Endothelial cell of umbilical vein (primary cell): ENCODE results near the gene CCDC39. TPM values are rescaled to one million over a fixed set of nuclear protein-coding genes. Genes with fewer than 3 reads are reported as not detected.

ENCODE experiments used
- BruUV-seq: library from RNA; stranded (reverse); fragments of 400-500 nt; replicated peaks from 2 replicates; lab custom pipeline; 2021; lab: Mats Ljungman, UMichigan
- CTCF ChIA-PET: fragments of 300-600, 350-600 bp; sonication (Branson Sonifier 250); formaldehyde crosslinking; loops from one replicate; lab custom pipeline; 2021; ENCODE audit warnings: antibody characterized with exemption, inconsistent platforms; lab: Charles Lee
- POLR2A ChIA-PET: fragments of 300-600, 350-600 bp; sonication (Branson Sonifier 250); formaldehyde crosslinking; loops from one replicate; lab custom pipeline; 2021; ENCODE audit warnings: antibody characterized with exemption, inconsistent platforms; lab: Charles Lee
- DNase-seq: peaks from one replicate; pipeline ENCODE4 v3.0.0-alpha.2; 2011; ENCODE audit warnings: low read depth, low spot score
- FAIRE-seq: peaks from 2 replicates; lab custom pipeline; 2011; peaks lifted over from hg19 to GRCh38; lab: Jason Lieb, UNC
- H2AFZ ChIP-seq: 2 replicates; pipeline ENCODE4 v1.6.0; 2012; ENCODE audit warnings: low read depth, low read length, control low read depth, inconsistent platforms
- H3K27ac ChIP-seq: 2 replicates; pipeline ENCODE4 v1.5.1; 2011; ENCODE audit warnings: low read depth, mild to moderate bottlenecking, control low read depth, low read length, moderate library complexity; ENCODE audit not compliant: insufficient read depth
- H3K27me3 ChIP-seq, 2 experiments: 2 replicates each; pipeline versions ENCODE4 v1.6.0 to v1.6.1; 2011; ENCODE audit warnings: low read length in 2 of 2, mixed read lengths in 1 of 2; ENCODE audit not compliant: control insufficient read depth in 2 of 2, insufficient read depth in 2 of 2
- H3K36me3 ChIP-seq, 2 experiments: 2 replicates in 1 of 2; 3 replicates in 1 of 2; pipeline ENCODE4 v1.5.1; 2011; ENCODE audit warnings: low read length in 2 of 2, mild to moderate bottlenecking in 1 of 2, moderate library complexity in 1 of 2; ENCODE audit not compliant: control insufficient read depth in 2 of 2, insufficient read depth in 2 of 2; ENCODE audit errors: extremely low read depth in 1 of 2
- H3K4me1 ChIP-seq: 3 replicates; pipeline ENCODE4 v1.5.1; 2011; ENCODE audit warnings: mild to moderate bottlenecking, low read length; ENCODE audit not compliant: control insufficient read depth, insufficient read depth; ENCODE audit errors: extremely low read depth
- H3K4me2 ChIP-seq: 2 replicates; pipeline ENCODE4 v1.6.1; 2011; ENCODE audit warnings: low read length, control low read depth, mixed read lengths; ENCODE audit not compliant: insufficient read depth
- H3K4me3 ChIP-seq, 3 experiments: fragments of 200-600 bp in 1 of 3; sonication (generic), shearing (Covaris generic) in 1 of 3; replicated peaks in 1 of 3; 2 replicates each; pipeline ENCODE4 v1.5.1; 2011 to 2016; ENCODE audit warnings: control low read depth in 3 of 3, low read length in 3 of 3, mild to moderate bottlenecking in 2 of 3, inconsistent platforms in 1 of 3, low read depth in 1 of 3, moderate library complexity in 1 of 3; ENCODE audit not compliant: insufficient read depth in 1 of 3
- H3K79me2 ChIP-seq: 2 replicates; pipeline ENCODE4 v1.6.0; 2012; ENCODE audit warnings: low read length, inconsistent platforms; ENCODE audit not compliant: control insufficient read depth, insufficient read depth
- H3K9ac ChIP-seq: replicated peaks from 2 replicates; pipeline ENCODE3; 2011; ENCODE audit warnings: low read length, control low read depth; ENCODE audit not compliant: insufficient read depth; ENCODE audit errors: extremely low read depth
- H3K9me1 ChIP-seq: replicated peaks from 3 replicates; pipeline ENCODE4 v1.6.0; 2011; ENCODE audit warnings: mild to moderate bottlenecking, low read length; ENCODE audit not compliant: control insufficient read depth, insufficient read depth; ENCODE audit errors: extremely low read depth
- H3K9me3 ChIP-seq: replicated peaks from 2 replicates; pipeline ENCODE4 v1.5.1; 2012; ENCODE audit warnings: low read length, inconsistent platforms; ENCODE audit not compliant: control insufficient read depth, insufficient read depth
- H4K20me1 ChIP-seq: replicated peaks from 2 replicates; pipeline ENCODE3; 2011; ENCODE audit warnings: mild to moderate bottlenecking, low read length; ENCODE audit not compliant: control insufficient read depth, insufficient read depth; ENCODE audit errors: extremely low read depth
- EZH2 ChIP-seq: IDR thresholded peaks from 2 replicates; pipeline ENCODE4 v1.6.1; 2012; ENCODE audit warnings: borderline replicate concordance, low read depth, mild to moderate bottlenecking, moderate library complexity, low read length, inconsistent platforms; ENCODE audit not compliant: severe bottlenecking
- FOS ChIP-seq: IDR thresholded peaks from 2 replicates; pipeline ENCODE4 v1.6.1; 2011; ENCODE audit warnings: mild to moderate bottlenecking, low read length, moderate library complexity, borderline replicate concordance; ENCODE audit not compliant: insufficient read depth
- GATA2 ChIP-seq: IDR thresholded peaks from 2 replicates; pipeline ENCODE4 v1.7.0; 2011; ENCODE audit warnings: low read depth, mild to moderate bottlenecking, moderate library complexity, mixed read lengths, low read length; ENCODE audit not compliant: insufficient read length, insufficient read depth
- JUN ChIP-seq: IDR thresholded peaks from 2 replicates; pipeline ENCODE4 v1.6.1; 2011; ENCODE audit warnings: borderline replicate concordance, low read depth; ENCODE audit not compliant: insufficient read length, insufficient read depth
- MYC ChIP-seq: IDR thresholded peaks from one replicate; pipeline ENCODE4 v1.6.1; 2011; ENCODE audit warnings: mild to moderate bottlenecking, low read depth, low read length
- POLR2A ChIP-seq: IDR thresholded peaks from 2 replicates; pipeline ENCODE4 v1.6.1; 2012; ENCODE audit warnings: low read depth, mild to moderate bottlenecking, control low read depth, low read length
- POLR2AphosphoS5 ChIP-seq: IDR thresholded peaks from 2 replicates; pipeline ENCODE4 v1.6.1; 2012; ENCODE audit warnings: low read depth, mild to moderate bottlenecking, control low read depth, low read length, moderate library complexity; ENCODE audit not compliant: insufficient read depth
- dilution Hi-C: fragments of 300-500 bp; cut with MboI; formaldehyde crosslinking; loops from one replicate; pipeline ENCODE4 v1.15.0; 2019; ENCODE audit warnings: low sequenced_read_pairs; ENCODE audit not compliant: extremely low pct_ligation_motif_present
- intact Hi-C: fragments of 100-400 bp; cut with micrococcal nuclease; formaldehyde crosslinking; loops from one replicate; pipeline ENCODE4 v1.10.0; 2022
- polyA plus RNA-seq, 4 experiments: library from polyadenylated mRNA; depleted of rRNA in 3 of 4; stranded (reverse) in 3 of 4; unstranded in 1 of 4; fragments of >200 nt; gene quantifications; 2 replicates each; pipeline versions ENCODE4 v1.2.1 to v1.2.3, GENCODE V29; 2011 to 2012; ENCODE audit warnings: missing spikeins in 1 of 4
- total RNA-seq: library from RNA; stranded (reverse); gene quantifications from 2 replicates; pipeline ENCODE4 v1.2.3, GENCODE V29; 2021
- TF ChIP-seq, protein P1 (sequence below): IDR thresholded peaks from 2 replicates; pipeline ENCODE4 v1.6.1; 2011; ENCODE audit not compliant: insufficient read depth, insufficient read length
- TF ChIP-seq, protein P2 (sequence below), 2 donors: IDR thresholded peaks; 1 replicate in 1 of 2; 2 replicates in 1 of 2; pipeline ENCODE4 v1.5.1; 2011; ENCODE audit warnings: low read length in 2 of 2, mild to moderate bottlenecking in 2 of 2, moderate library complexity in 2 of 2, control low read depth in 1 of 2, inconsistent platforms in 1 of 2, low read depth in 1 of 2; ENCODE audit not compliant: insufficient read depth in 1 of 2; ENCODE audit errors: extremely low read depth in 1 of 2

The CCDC39 gene
- total and polyA plus RNA-seq, 2 donors (not counting 3 experiments of a cell fraction or from before 2014, with no cell fraction given) = not detected

DNA sequence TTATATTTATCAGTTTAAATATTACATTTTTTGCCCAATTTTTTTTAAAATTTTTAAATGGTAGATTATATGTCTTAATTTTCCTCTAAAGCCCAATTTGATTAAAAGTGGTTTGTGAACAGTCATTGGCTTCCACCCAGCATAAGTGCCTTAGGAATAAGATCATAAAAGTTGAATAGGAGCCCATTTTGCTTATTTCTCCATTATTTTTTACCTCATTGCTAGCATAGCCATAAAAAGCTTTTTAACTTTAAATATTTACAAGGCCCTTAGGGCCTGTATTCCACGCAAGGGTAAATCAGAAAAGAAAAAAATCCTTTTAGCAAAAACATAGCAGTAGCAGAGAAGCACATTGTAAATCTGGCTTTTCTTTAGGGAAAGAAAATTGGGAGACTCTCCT lies 68.3 kb downstream of the CCDC39 start:
- no peak overlapping the region for H2AFZ ChIP-seq
- POLR2A ChIA-PET = no interaction called here
- no peaks in the 10 kb centered on the region for H3K9me1 ChIP-seq
- no TSS peak for BruUV-seq
- dilution Hi-C loops (no loop called here), intact Hi-C loops (no loop called here)
- no peaks in the 10 kb centered on the region for H3K9me3 ChIP-seq
- TF ChIP-seq POLR2AphosphoS5 = no peak
- TF ChIP-seq, protein P1, sequence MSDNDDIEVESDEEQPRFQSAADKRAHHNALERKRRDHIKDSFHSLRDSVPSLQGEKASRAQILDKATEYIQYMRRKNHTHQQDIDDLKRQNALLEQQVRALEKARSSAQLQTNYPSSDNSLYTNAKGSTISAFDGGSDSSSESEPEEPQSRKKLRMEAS = no peak
- TF ChIP-seq, protein P2, sequence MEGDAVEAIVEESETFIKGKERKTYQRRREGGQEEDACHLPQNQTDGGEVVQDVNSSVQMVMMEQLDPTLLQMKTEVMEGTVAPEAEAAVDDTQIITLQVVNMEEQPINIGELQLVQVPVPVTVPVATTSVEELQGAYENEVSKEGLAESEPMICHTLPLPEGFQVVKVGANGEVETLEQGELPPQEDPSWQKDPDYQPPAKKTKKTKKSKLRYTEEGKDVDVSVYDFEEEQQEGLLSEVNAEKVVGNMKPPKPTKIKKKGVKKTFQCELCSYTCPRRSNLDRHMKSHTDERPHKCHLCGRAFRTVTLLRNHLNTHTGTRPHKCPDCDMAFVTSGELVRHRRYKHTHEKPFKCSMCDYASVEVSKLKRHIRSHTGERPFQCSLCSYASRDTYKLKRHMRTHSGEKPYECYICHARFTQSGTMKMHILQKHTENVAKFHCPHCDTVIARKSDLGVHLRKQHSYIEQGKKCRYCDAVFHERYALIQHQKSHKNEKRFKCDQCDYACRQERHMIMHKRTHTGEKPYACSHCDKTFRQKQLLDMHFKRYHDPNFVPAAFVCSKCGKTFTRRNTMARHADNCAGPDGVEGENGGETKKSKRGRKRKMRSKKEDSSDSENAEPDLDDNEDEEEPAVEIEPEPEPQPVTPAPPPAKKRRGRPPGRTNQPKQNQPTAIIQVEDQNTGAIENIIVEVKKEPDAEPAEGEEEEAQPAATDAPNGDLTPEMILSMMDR (IDR thresholded peaks at IDR 0.05; ENCODE audit: extremely low read depth in 1 of 2, insufficient read depth in 1 of 2, low read depth in 1 of 2, low read length in 2 of 2) = no peak
- TF ChIP-seq JUN = no peak
- no peak for TF ChIP-seq FOS
- TF ChIP-seq POLR2A = no peak
- no peak for TF ChIP-seq EZH2
- TF ChIP-seq MYC = no peak
- TF ChIP-seq GATA2 = no peak
- H3K79me2 ChIP-seq = no peaks in the 10 kb centered on the region
- DNase-seq (no peak), FAIRE-seq (no peak)
- no peak overlapping the region for H3K4me2 ChIP-seq
- H3K4me1 ChIP-seq = no peaks in the 10 kb centered on the region
- peaks cover 19 to 33% of the 10 kb centered on the region in 2 experiments for H3K36me3 ChIP-seq
- H3K27me3 ChIP-seq = no peaks in the 10 kb centered on the region
- no peak overlapping the region for H3K27ac ChIP-seq
- no peaks in the 10 kb centered on the region for H4K20me1 ChIP-seq
- CTCF ChIA-PET = interaction anchor here (1.3 kb wide), 1 partner anchor 16 kb away, joined by 4 read pairs; no protein-coding TSS in a partner anchor
- H3K9ac ChIP-seq = no peak overlapping the region
- H3K4me3 ChIP-seq = no peak overlapping the region
